H1 (cell line): ENCODE measurements around the gene SOX6. TPM values are rescaled to one million over a fixed set of nuclear protein-coding genes. Genes with fewer than 3 reads are reported as not detected.

ENCODE experiments used
- CTCF ChIA-PET: fragments of 300-600 bp; sonication (Branson Sonifier 250); formaldehyde crosslinking; loops from one replicate; lab custom pipeline; 2021; ENCODE audit not compliant: partially characterized antibody; lab: Charles Lee
- POLR2A ChIA-PET: fragments of 300-600 bp; sonication (Branson Sonifier 250); formaldehyde crosslinking; loops from one replicate; lab custom pipeline; 2021; ENCODE audit warnings: inconsistent platforms; ENCODE audit not compliant: partially characterized antibody; lab: Charles Lee
- DNase-seq, 2 experiments: peaks; one replicate each; pipeline versions ENCODE4 v3.0.0 to v3.0.0-alpha.2; 2010 to 2022; ENCODE audit warnings: low spot score in 2 of 2, low read depth in 1 of 2, mixed read lengths in 1 of 2
- FAIRE-seq: peaks from 2 replicates; lab custom pipeline; 2011; peaks lifted over from hg19 to GRCh38; lab: Jason Lieb, UNC
- H2AFZ ChIP-seq: 2 replicates; pipeline ENCODE4 v1.8.1; 2012; ENCODE audit warnings: low read length, inconsistent platforms
- H2AK5ac ChIP-seq: 2 replicates; pipeline ENCODE4 v1.6.1; 2013; ENCODE audit warnings: low read depth, low read length
- H2BK120ac ChIP-seq: replicated peaks from 2 replicates; pipeline ENCODE3; 2013; ENCODE audit warnings: low read depth, low read length, inconsistent platforms
- H2BK12ac ChIP-seq: 2 replicates; pipeline ENCODE4 v1.6.1; 2013; ENCODE audit warnings: low read depth, low read length
- H2BK15ac ChIP-seq: 2 replicates; pipeline ENCODE4 v1.6.1; 2013; ENCODE audit warnings: low read length
- H2BK20ac ChIP-seq: 2 replicates; pipeline ENCODE4 v1.6.1; 2013; ENCODE audit warnings: low read length
- H2BK5ac ChIP-seq: 2 replicates; pipeline ENCODE4 v1.6.1; 2013; ENCODE audit warnings: low read depth, low read length
- H3K14ac ChIP-seq: 2 replicates; pipeline ENCODE4 v1.6.1; 2013; ENCODE audit warnings: inconsistent platforms; ENCODE audit not compliant: insufficient read length
- H3K18ac ChIP-seq: 2 replicates; pipeline ENCODE4 v1.6.1; 2013; ENCODE audit warnings: low read length; ENCODE audit errors: extremely low read depth
- H3K23ac ChIP-seq: 2 replicates; pipeline ENCODE4 v1.6.1; 2013; ENCODE audit warnings: inconsistent platforms; ENCODE audit not compliant: insufficient read length
- H3K23me2 ChIP-seq: 2 replicates; pipeline ENCODE4 v1.6.1; 2013; ENCODE audit warnings: low read depth, low read length
- H3K27ac ChIP-seq: 2 replicates; pipeline ENCODE4 v1.6.1; 2011; ENCODE audit warnings: low read depth, low read length, inconsistent platforms
- H3K27me3 ChIP-seq, 4 experiments: replicated peaks in 1 of 4; 1 replicate in 1 of 4; 2 replicates in 3 of 4; pipeline versions ENCODE4 v1.6.1 to v1.8.1; 2011 to 2013; ENCODE audit warnings: low read length in 3 of 4, mild to moderate bottlenecking in 3 of 4, inconsistent platforms in 2 of 4, mixed read lengths in 2 of 4, moderate library complexity in 1 of 4; ENCODE audit not compliant: control insufficient read depth in 3 of 4, insufficient read depth in 3 of 4; ENCODE audit errors: extremely low read depth in 1 of 4
- H3K36me3 ChIP-seq, 4 experiments: 2 replicates each; pipeline versions ENCODE4 v1.6.1 to v1.8.1; 2011 to 2013; ENCODE audit warnings: mild to moderate bottlenecking in 4 of 4, low read length in 3 of 4, moderate library complexity in 2 of 4, control low read depth in 1 of 4, inconsistent platforms in 1 of 4; ENCODE audit not compliant: insufficient read depth in 4 of 4, control insufficient read depth in 2 of 4
- H3K4ac ChIP-seq: replicated peaks from 2 replicates; pipeline ENCODE3; 2013; ENCODE audit warnings: low read length, low read depth, mixed read lengths, inconsistent platforms; ENCODE audit not compliant: insufficient read length
- H3K4me1 ChIP-seq, 4 experiments: replicated peaks in 1 of 4; 1 replicate in 1 of 4; 2 replicates in 3 of 4; pipeline versions ENCODE4 v1.6.1 to v1.8.1; 2011 to 2013; ENCODE audit warnings: low read length in 3 of 4, inconsistent platforms in 2 of 4, mixed read lengths in 1 of 4; ENCODE audit not compliant: insufficient read depth in 4 of 4, control insufficient read depth in 3 of 4
- H3K4me2 ChIP-seq, 2 experiments: 2 replicates each; pipeline versions ENCODE4 v1.6.1 to v1.8.1; 2011 to 2013; ENCODE audit warnings: low read depth in 2 of 2, low read length in 2 of 2, control low read depth in 1 of 2, inconsistent platforms in 1 of 2, mild to moderate bottlenecking in 1 of 2; ENCODE audit not compliant: insufficient read depth in 1 of 2
- H3K4me3 ChIP-seq, 4 experiments: fragments of 200-600, 300-600 bp in 1 of 4; sonication (generic), shearing (Covaris generic), sonication (Bioruptor Twin) in 1 of 4; 2 replicates each; pipeline versions ENCODE4 v1.5.1 to v1.8.1; 2011 to 2016; ENCODE audit warnings: low read length in 4 of 4, low read depth in 3 of 4, control low read depth in 2 of 4, inconsistent platforms in 2 of 4, mild to moderate bottlenecking in 2 of 4, mixed read lengths in 1 of 4, moderate library complexity in 1 of 4; ENCODE audit not compliant: insufficient read depth in 2 of 4; ENCODE audit errors: extremely low read depth in 1 of 4
- H3K56ac ChIP-seq: replicated peaks from 2 replicates; pipeline ENCODE3; 2013; ENCODE audit warnings: low read depth, mild to moderate bottlenecking, mixed read lengths, low read length, inconsistent platforms; ENCODE audit not compliant: insufficient read length
- H3K79me1 ChIP-seq: 2 replicates; pipeline ENCODE4 v1.6.1; 2013; ENCODE audit warnings: low read depth, low read length, control low read depth
- H3K79me2 ChIP-seq, 2 experiments: 2 replicates each; pipeline versions ENCODE4 v1.6.1 to v1.8.1; 2012 to 2013; ENCODE audit warnings: low read length in 2 of 2, mild to moderate bottlenecking in 2 of 2, inconsistent platforms in 1 of 2; ENCODE audit not compliant: insufficient read depth in 2 of 2, control insufficient read depth in 1 of 2
- H3K9ac ChIP-seq, 4 experiments: replicated peaks in 1 of 4; 1 replicate in 1 of 4; 2 replicates in 3 of 4; pipeline versions ENCODE4 v1.6.1 to v1.8.1; 2011 to 2013; ENCODE audit warnings: low read depth in 3 of 4, low read length in 3 of 4, control low read depth in 2 of 4, mild to moderate bottlenecking in 2 of 4, moderate library complexity in 2 of 4, inconsistent platforms in 1 of 4; ENCODE audit errors: extremely low read depth in 1 of 4
- H3K9me3 ChIP-seq, 2 experiments: 2 replicates each; pipeline versions ENCODE4 v1.6.1 to v1.8.1; 2012 to 2013; ENCODE audit warnings: mild to moderate bottlenecking in 2 of 2, moderate library complexity in 2 of 2, control low read depth in 1 of 2, inconsistent platforms in 1 of 2, low read depth in 1 of 2, low read length in 1 of 2, mixed read lengths in 1 of 2; ENCODE audit not compliant: insufficient read depth in 2 of 2
- H4K20me1 ChIP-seq, 2 experiments: replicated peaks in 1 of 2; 2 replicates each; pipeline versions ENCODE3 to v1.8.1; 2011 to 2013; ENCODE audit warnings: inconsistent platforms in 2 of 2, low read length in 2 of 2, mild to moderate bottlenecking in 1 of 2; ENCODE audit not compliant: insufficient read depth in 2 of 2, control insufficient read depth in 1 of 2
- H4K5ac ChIP-seq: 2 replicates; pipeline ENCODE4 v1.6.1; 2013; ENCODE audit warnings: low read length, low read depth, mixed read lengths, inconsistent platforms; ENCODE audit not compliant: insufficient read length
- H4K8ac ChIP-seq: 2 replicates; pipeline ENCODE4 v1.8.0; 2013; ENCODE audit warnings: mild to moderate bottlenecking, moderate library complexity, low read length, inconsistent platforms; ENCODE audit not compliant: insufficient read depth; ENCODE audit errors: extremely low read depth
- H4K91ac ChIP-seq: replicated peaks from 2 replicates; pipeline ENCODE3; 2013; ENCODE audit warnings: low read length, mixed read lengths, inconsistent platforms; ENCODE audit not compliant: insufficient read length
- ASH2L ChIP-seq: fragments of 200-600, 300-600 bp; sonication (generic); IDR thresholded peaks from one replicate; pipeline ENCODE4 v1.7.1; 2017; ENCODE audit warnings: low read length
- CREB1 ChIP-seq: IDR thresholded peaks from 2 replicates; pipeline ENCODE4 v1.6.1; 2012; ENCODE audit warnings: inconsistent platforms
- E2F6 ChIP-seq: IDR thresholded peaks from 2 replicates; pipeline ENCODE4 v1.6.1; 2012; ENCODE audit warnings: inconsistent platforms
- EP300 ChIP-seq, 2 experiments: IDR thresholded peaks; 1 replicate in 1 of 2; 2 replicates in 1 of 2; pipeline ENCODE4 v1.6.1; 2011 to 2012; ENCODE audit warnings: low read depth in 2 of 2, low read length in 2 of 2, mild to moderate bottlenecking in 2 of 2, borderline replicate concordance in 1 of 2, inconsistent platforms in 1 of 2, moderate library complexity in 1 of 2
- KDM4A ChIP-seq: IDR thresholded peaks from one replicate; pipeline ENCODE4 v1.7.1; 2012; ENCODE audit warnings: low read depth, mild to moderate bottlenecking, moderate library complexity, low read length, inconsistent platforms; ENCODE audit not compliant: severe bottlenecking
- PHF8 ChIP-seq: fragments of 200-600 bp; sonication (generic); conservative IDR thresholded peaks from 2 replicates; pipeline ENCODE4 v1.7.1; 2012; ENCODE audit warnings: low read depth, mild to moderate bottlenecking, inconsistent platforms, low read length, moderate library complexity
- SAP30 ChIP-seq: fragments of 300-600 bp; sonication (generic); IDR thresholded peaks from 2 replicates; pipeline ENCODE4 v1.7.1; 2012; ENCODE audit warnings: low read length, moderate library complexity, mild to moderate bottlenecking, inconsistent platforms; ENCODE audit not compliant: insufficient read depth, insufficient replicate concordance
- SIRT6 ChIP-seq: IDR thresholded peaks from one replicate; pipeline ENCODE4 v1.7.1; 2012; ENCODE audit warnings: low read length, inconsistent platforms
- YY1 ChIP-seq: IDR thresholded peaks from 2 replicates; pipeline ENCODE4 v1.6.1; 2011; ENCODE audit warnings: low read depth, mild to moderate bottlenecking, low read length
- WGBS, 2 experiments: shearing (Covaris generic) in 1 of 2; methylation state at CpG; one replicate each; pipeline versions ENCODE4 v1.1.6 to v1.1.7; 2013 to 2015; ENCODE audit warnings: low lambda C conversion rate in 2 of 2, mixed read lengths in 2 of 2, inconsistent platforms in 1 of 2, low coverage in 1 of 2, missing lambda C conversion rate in 1 of 2; ENCODE audit not compliant: insufficient replicate concordance in 2 of 2, insufficient coverage in 1 of 2, insufficient read length in 1 of 2; ENCODE audit errors: extremely low coverage in 1 of 2, missing lambda C conversion rate in 1 of 2; 5-methylcytosine and 5-hydroxymethylcytosine counted together
- polyA plus RNA-seq, 7 experiments: library from polyadenylated mRNA; depleted of rRNA in 3 of 7; stranded (reverse) in 5 of 7; unstranded in 2 of 7; fragments of >200 nt in 5 of 7; fragments of 200-250 nt in 2 of 7; gene quantifications; 1 replicate in 5 of 7; 2 replicates in 1 of 7; 4 replicates in 1 of 7; pipeline versions ENCODE4 v1.2.1 to v1.2.3, GENCODE V29; 2011 to 2013; ENCODE audit warnings: missing spikeins in 2 of 7, mixed read lengths in 2 of 7
- total RNA-seq: library from RNA; stranded (reverse); fragmentation: NEBNext Ultra II Directional; extraction: Animal tissue kit (Norgen Biotek cat#: 25700); gene quantifications from 2 replicates; pipeline ENCODE4 v1.2.1, GENCODE V29; 2021
- TF ChIP-seq, protein P1 (sequence below): IDR thresholded peaks from 2 replicates; pipeline ENCODE4 v1.6.1; 2011; ENCODE audit warnings: low read depth, mild to moderate bottlenecking, low read length; ENCODE audit not compliant: insufficient read depth
- TF ChIP-seq, protein P2 (sequence below), 3 experiments: IDR thresholded peaks; 1 replicate in 2 of 3; 2 replicates in 1 of 3; pipeline versions ENCODE4 v1.5.1 to v1.6.1; 2011; ENCODE audit warnings: low read length in 3 of 3, mild to moderate bottlenecking in 3 of 3, inconsistent platforms in 2 of 3, low read depth in 1 of 3, moderate library complexity in 1 of 3; ENCODE audit not compliant: insufficient read depth in 1 of 3; ENCODE audit errors: control extremely low read depth in 1 of 3

The SOX6 gene
- total and polyA plus RNA-seq, 2 of the 8 experiments (the other 6 are each of a cell fraction or from before 2014, with no cell fraction given), result 0.09 TPM; not detected in 1

- no peaks in the 10 kb centered on the region for H3K79me2 ChIP-seq
- no peak overlapping the region for H3K18ac ChIP-seq
- H3K23ac ChIP-seq, result no peak overlapping the region
- H2AFZ ChIP-seq, result no peak overlapping the region
- no peak overlapping the region for H2BK120ac ChIP-seq
- no peak overlapping the region for H3K4ac ChIP-seq
- H3K4me2 ChIP-seq, result no peak overlapping the region
- ChIA-PET POLR2A (no interaction called here), CTCF (no interaction called here)
- no peak overlapping the region for H2BK12ac ChIP-seq
- H2BK20ac ChIP-seq, result no peak overlapping the region
- H3K9ac ChIP-seq, result no peak overlapping the region
- H4K8ac ChIP-seq, result no peak overlapping the region
- no peaks in the 10 kb centered on the region for H3K79me1 ChIP-seq
- H4K20me1 ChIP-seq, result no peaks in the 10 kb centered on the region
- no peak overlapping the region for H2BK15ac ChIP-seq
- no peak overlapping the region for H2AK5ac ChIP-seq
- 94 to 100% methylated on average over 1 to 2 of the region's 2 CpGs for WGBS, 2 experiments
- H3K36me3 ChIP-seq, result no peaks in the 10 kb centered on the region
- H2BK5ac ChIP-seq, result no peak overlapping the region
- no peaks in the 10 kb centered on the region for H3K9me3 ChIP-seq
- no peak overlapping the region for H3K14ac ChIP-seq
- H3K23me2 ChIP-seq, result no peaks in the 10 kb centered on the region; the same call in none of the 2 replicates
- H4K91ac ChIP-seq, result no peak overlapping the region
- H4K5ac ChIP-seq, result no peak overlapping the region
- DNase-seq (no peak), FAIRE-seq (no peak)
- H3K4me1 ChIP-seq, result no peaks in the 10 kb centered on the region
- no peak overlapping the region for H3K27ac ChIP-seq
- no peaks in the 10 kb centered on the region for H3K27me3 ChIP-seq
- no peak overlapping the region for H3K56ac ChIP-seq
- no peak overlapping the region for H3K4me3 ChIP-seq
- TF ChIP-seq PHF8, result no peak
- no peak for TF ChIP-seq KDM4A
- no peak for TF ChIP-seq YY1
- TF ChIP-seq ASH2L, result no peak
- no peak for TF ChIP-seq SAP30
- no peak for TF ChIP-seq CREB1
- TF ChIP-seq EP300 (IDR thresholded peaks at IDR 0.05; ENCODE audit: borderline replicate concordance in 1 of 2, low read depth in 2 of 2, low read length in 2 of 2), result no peak
- TF ChIP-seq, protein P1, sequence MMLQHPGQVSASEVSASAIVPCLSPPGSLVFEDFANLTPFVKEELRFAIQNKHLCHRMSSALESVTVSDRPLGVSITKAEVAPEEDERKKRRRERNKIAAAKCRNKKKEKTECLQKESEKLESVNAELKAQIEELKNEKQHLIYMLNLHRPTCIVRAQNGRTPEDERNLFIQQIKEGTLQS, result no peak
- TF ChIP-seq SIRT6, result no peak
- TF ChIP-seq, protein P2, sequence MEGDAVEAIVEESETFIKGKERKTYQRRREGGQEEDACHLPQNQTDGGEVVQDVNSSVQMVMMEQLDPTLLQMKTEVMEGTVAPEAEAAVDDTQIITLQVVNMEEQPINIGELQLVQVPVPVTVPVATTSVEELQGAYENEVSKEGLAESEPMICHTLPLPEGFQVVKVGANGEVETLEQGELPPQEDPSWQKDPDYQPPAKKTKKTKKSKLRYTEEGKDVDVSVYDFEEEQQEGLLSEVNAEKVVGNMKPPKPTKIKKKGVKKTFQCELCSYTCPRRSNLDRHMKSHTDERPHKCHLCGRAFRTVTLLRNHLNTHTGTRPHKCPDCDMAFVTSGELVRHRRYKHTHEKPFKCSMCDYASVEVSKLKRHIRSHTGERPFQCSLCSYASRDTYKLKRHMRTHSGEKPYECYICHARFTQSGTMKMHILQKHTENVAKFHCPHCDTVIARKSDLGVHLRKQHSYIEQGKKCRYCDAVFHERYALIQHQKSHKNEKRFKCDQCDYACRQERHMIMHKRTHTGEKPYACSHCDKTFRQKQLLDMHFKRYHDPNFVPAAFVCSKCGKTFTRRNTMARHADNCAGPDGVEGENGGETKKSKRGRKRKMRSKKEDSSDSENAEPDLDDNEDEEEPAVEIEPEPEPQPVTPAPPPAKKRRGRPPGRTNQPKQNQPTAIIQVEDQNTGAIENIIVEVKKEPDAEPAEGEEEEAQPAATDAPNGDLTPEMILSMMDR (IDR thresholded peaks at IDR 0.05; ENCODE audit: control extremely low read depth in 1 of 3, insufficient read depth in 1 of 3, low read depth in 1 of 3, low read length in 3 of 3), result no peak
- TF ChIP-seq E2F6, result no peak
Observed at GRCh38 chr11:16026849-16027248, 329.5 kb downstream of the SOX6 start.
